Upper lobe of left lung (tissue), 4 donors: Measurements from ENCODE around the gene HP.

Experiments
- POLR2A ChIP-seq, 4 donors: fragments of 450-650 bp; IDR thresholded peaks; one replicate each; pipeline ENCODE4 v1.5.1; 2016 to 2017; ENCODE audit warnings: antibody characterized with exemption in 4 of 4, mild to moderate bottlenecking in 2 of 4
- TF ChIP-seq, protein P1 (sequence below), 6 experiments: fragments of 450-650 bp in 4 of 6; fragments of 200-600 bp in 2 of 6; sonication (generic) in 2 of 6; IDR thresholded peaks; one replicate each; pipeline ENCODE4 v1.5.1; 2016 to 2019; ENCODE audit warnings: antibody characterized with exemption in 6 of 6

DNA sequence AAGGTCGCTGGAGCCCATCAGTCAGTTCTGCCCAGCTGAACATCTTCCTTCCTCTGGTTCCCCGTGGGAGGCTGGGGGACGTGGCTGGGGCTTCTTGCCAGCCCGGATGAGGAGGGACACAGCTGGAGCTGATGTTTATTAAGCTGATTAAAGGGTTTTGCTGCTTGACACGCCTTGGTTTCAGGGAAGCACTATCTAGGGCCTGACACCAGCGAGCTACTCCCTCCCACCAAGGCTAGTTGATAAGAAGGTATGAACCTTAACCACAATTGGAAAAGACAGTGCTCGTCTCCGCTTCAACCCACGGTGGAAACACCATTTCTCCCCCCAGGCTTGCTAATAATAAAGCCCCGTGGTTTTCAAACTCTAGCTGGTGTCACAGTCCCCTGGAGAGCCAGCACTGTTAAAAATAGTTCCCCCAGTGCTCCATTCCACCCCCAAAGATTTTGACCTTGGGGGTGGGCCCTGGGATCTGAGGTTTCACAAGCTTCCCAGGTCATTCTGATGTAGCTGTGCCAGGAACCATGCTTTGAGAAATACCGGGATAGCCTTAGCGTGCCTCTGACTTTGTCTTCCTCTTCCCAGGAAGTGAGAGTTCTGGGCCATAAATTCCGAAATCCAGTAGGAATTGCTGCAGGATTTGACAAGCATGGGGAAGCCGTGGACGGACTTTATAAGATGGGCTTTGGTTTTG is 40.3 kb upstream of the HP start:
- TF ChIP-seq, protein P1, sequence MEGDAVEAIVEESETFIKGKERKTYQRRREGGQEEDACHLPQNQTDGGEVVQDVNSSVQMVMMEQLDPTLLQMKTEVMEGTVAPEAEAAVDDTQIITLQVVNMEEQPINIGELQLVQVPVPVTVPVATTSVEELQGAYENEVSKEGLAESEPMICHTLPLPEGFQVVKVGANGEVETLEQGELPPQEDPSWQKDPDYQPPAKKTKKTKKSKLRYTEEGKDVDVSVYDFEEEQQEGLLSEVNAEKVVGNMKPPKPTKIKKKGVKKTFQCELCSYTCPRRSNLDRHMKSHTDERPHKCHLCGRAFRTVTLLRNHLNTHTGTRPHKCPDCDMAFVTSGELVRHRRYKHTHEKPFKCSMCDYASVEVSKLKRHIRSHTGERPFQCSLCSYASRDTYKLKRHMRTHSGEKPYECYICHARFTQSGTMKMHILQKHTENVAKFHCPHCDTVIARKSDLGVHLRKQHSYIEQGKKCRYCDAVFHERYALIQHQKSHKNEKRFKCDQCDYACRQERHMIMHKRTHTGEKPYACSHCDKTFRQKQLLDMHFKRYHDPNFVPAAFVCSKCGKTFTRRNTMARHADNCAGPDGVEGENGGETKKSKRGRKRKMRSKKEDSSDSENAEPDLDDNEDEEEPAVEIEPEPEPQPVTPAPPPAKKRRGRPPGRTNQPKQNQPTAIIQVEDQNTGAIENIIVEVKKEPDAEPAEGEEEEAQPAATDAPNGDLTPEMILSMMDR (IDR thresholded peaks at IDR 0.05), result no peak
- TF ChIP-seq POLR2A (IDR thresholded peaks at IDR 0.05), result no peak
